Esophagus muscularis mucosa (tissue), 4 donors: ENCODE results near the gene NFRKB.
A peak's percentile ranks its signal among the peaks of the same experiment; 100 is the strongest.

Experiments
- CTCF ChIP-seq, 3 experiments: fragments of 200-600 bp in 2 of 3; fragments of 450-650 bp in 1 of 3; sonication (generic) in 2 of 3; IDR thresholded peaks; one replicate each; pipeline ENCODE4 v1.5.1; 2017 to 2019; ENCODE audit warnings: antibody characterized with exemption in 3 of 3, mild to moderate bottlenecking in 2 of 3, moderate library complexity in 1 of 3
- EP300 ChIP-seq: sonication (generic); formaldehyde crosslinking; IDR thresholded peaks from one replicate; pipeline ENCODE4 v1.6.1; 2017; ENCODE audit warnings: antibody characterized with exemption
- POLR2A ChIP-seq: fragments of 450-650 bp; IDR thresholded peaks from one replicate; pipeline ENCODE4 v1.6.1; 2017; ENCODE audit warnings: antibody characterized with exemption, moderate library complexity, mild to moderate bottlenecking, low read depth
- POLR2AphosphoS5 ChIP-seq, 2 donors: sonication (generic); formaldehyde crosslinking; IDR thresholded peaks; one replicate each; pipeline ENCODE4 v1.6.1; 2017; ENCODE audit warnings: antibody characterized with exemption in 2 of 2

- TF ChIP-seq CTCF (IDR thresholded peaks at IDR 0.05): no peak
- TF ChIP-seq POLR2A: no peak
- TF ChIP-seq EP300: no peak
- TF ChIP-seq POLR2AphosphoS5 (IDR thresholded peaks at IDR 0.05): peak; percentile 55 to 90
Observed at GRCh38 chr11:129895126-129896041, at the start of gene NFRKB.
